Fibroblast of lung (primary cell): Measurements from ENCODE around the gene TMEM40. TPM values are rescaled to one million over a fixed set of nuclear protein-coding genes. Genes with fewer than 3 reads are reported as not detected.

Source experiments
- DNase-seq, 2 donors: peaks; one replicate each; pipeline versions ENCODE4 v3.0.0 to v3.0.0-alpha.2; 2010; ENCODE audit warnings: low read depth in 2 of 2
- H2AFZ ChIP-seq: 2 replicates; pipeline ENCODE4 v1.5.1; 2012; ENCODE audit warnings: low read length, control low read depth, inconsistent platforms
- H3K27ac ChIP-seq: 2 replicates; pipeline ENCODE4 v1.5.1; 2011; ENCODE audit warnings: low read length, control low read depth; ENCODE audit not compliant: insufficient read depth
- H3K27me3 ChIP-seq: 2 replicates; pipeline ENCODE4 v1.5.1; 2011; ENCODE audit warnings: mild to moderate bottlenecking, low read length; ENCODE audit not compliant: control insufficient read depth, insufficient read depth
- H3K36me3 ChIP-seq: 2 replicates; pipeline ENCODE4 v1.5.1; 2011; ENCODE audit warnings: low read length; ENCODE audit not compliant: control insufficient read depth, insufficient read depth
- H3K4me1 ChIP-seq: 2 replicates; pipeline ENCODE4 v1.5.1; 2011; ENCODE audit warnings: low read length; ENCODE audit not compliant: control insufficient read depth, insufficient read depth; ENCODE audit errors: extremely low read depth
- H3K4me2 ChIP-seq: 2 replicates; pipeline ENCODE4 v1.5.1; 2011; ENCODE audit warnings: low read length, control low read depth; ENCODE audit not compliant: insufficient read depth; ENCODE audit errors: extremely low read depth
- H3K4me3 ChIP-seq, 4 experiments: fragments of 200-600 bp in 1 of 4; sonication (generic) in 1 of 4; replicated peaks in 1 of 4; 2 replicates each; pipeline ENCODE4 v1.5.1; 2011 to 2016; ENCODE audit warnings: low read length in 4 of 4, low read depth in 3 of 4, mild to moderate bottlenecking in 3 of 4, control low read depth in 2 of 4, inconsistent platforms in 1 of 4, mixed read lengths in 1 of 4; ENCODE audit not compliant: insufficient read depth in 1 of 4; ENCODE audit errors: control extremely low read depth in 1 of 4
- H3K79me2 ChIP-seq: 2 replicates; pipeline ENCODE4 v1.5.1; 2012; ENCODE audit warnings: mild to moderate bottlenecking, low read length, inconsistent platforms; ENCODE audit not compliant: control insufficient read depth, insufficient read depth
- H3K9ac ChIP-seq: 2 replicates; pipeline ENCODE4 v1.5.1; 2011; ENCODE audit warnings: mild to moderate bottlenecking, low read length, control low read depth; ENCODE audit not compliant: insufficient read depth
- H3K9me3 ChIP-seq: 2 replicates; pipeline ENCODE4 v1.5.1; 2012; ENCODE audit warnings: low read depth, low read length; ENCODE audit not compliant: control insufficient read depth, insufficient read depth
- H4K20me1 ChIP-seq: 2 replicates; pipeline ENCODE4 v1.5.1; 2011; ENCODE audit warnings: low read length; ENCODE audit not compliant: control insufficient read depth, insufficient read depth; ENCODE audit errors: extremely low read depth
- EZH2 ChIP-seq: IDR thresholded peaks from 2 replicates; pipeline ENCODE4 v1.5.1; 2012; ENCODE audit warnings: low read length, control low read depth, mild to moderate bottlenecking; ENCODE audit errors: missing control alignments
- polyA plus RNA-seq, 2 donors: library from polyadenylated mRNA; depleted of rRNA in 1 of 2; stranded (reverse) in 1 of 2; unstranded in 1 of 2; fragments of >200 nt; gene quantifications; 2 replicates each; pipeline ENCODE4 v1.2.1, GENCODE V29; 2011 to 2012; ENCODE audit warnings: missing spikeins in 1 of 2
- total RNA-seq: library from RNA; depleted of rRNA; stranded (reverse); fragments of >200 nt; gene quantifications from 2 replicates; pipeline ENCODE4 v1.2.1, GENCODE V29; 2014
- TF ChIP-seq, protein P1 (sequence below), 2 donors: IDR thresholded peaks in 1 of 2; conservative IDR thresholded peaks in 1 of 2; 1 replicate in 1 of 2; 2 replicates in 1 of 2; pipeline ENCODE4 v1.5.1; 2011 to 2012; ENCODE audit warnings: low read length in 2 of 2, control low read depth in 1 of 2, inconsistent platforms in 1 of 2, low read depth in 1 of 2, mild to moderate bottlenecking in 1 of 2

The TMEM40 gene
- total and polyA plus RNA-seq, 2 donors (not counting 1 experiment from before 2014, with no cell fraction given), result under 0.01 to 0.33 TPM

DNA sequence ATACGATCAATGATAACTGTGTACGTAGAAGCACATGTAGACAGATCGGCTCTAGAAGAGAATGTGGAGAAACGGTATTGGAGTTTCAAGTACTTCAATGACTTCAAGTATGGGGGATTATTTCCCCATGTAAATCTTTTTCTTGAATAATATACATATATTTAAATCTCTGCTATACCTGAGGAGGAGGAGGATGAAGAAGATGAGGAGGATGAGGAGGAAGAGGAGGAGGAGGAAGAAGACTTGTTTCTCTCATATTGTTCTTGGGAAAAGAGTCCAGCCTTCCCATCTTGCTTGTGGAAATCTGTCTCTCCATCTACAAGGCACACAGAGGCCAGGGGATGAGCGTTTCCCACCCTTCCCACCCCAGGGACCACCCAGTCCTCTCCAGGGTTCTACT, 10.6 kb downstream of the TMEM40 start:
- no peak overlapping the region for H3K4me2 ChIP-seq
- H2AFZ ChIP-seq, result no peak overlapping the region
- H3K27ac ChIP-seq, result no peak overlapping the region
- H3K4me3 ChIP-seq, result no peak overlapping the region
- H3K36me3 ChIP-seq, result no peaks in the 10 kb centered on the region
- peaks cover 6% of the 10 kb centered on the region for H3K27me3 ChIP-seq
- no peaks in the 10 kb centered on the region for H4K20me1 ChIP-seq
- peaks cover 12% of the 10 kb centered on the region for H3K4me1 ChIP-seq
- no peak overlapping the region for H3K9ac ChIP-seq
- no peaks in the 10 kb centered on the region for H3K9me3 ChIP-seq
- no peak for TF ChIP-seq EZH2
- TF ChIP-seq, protein P1, sequence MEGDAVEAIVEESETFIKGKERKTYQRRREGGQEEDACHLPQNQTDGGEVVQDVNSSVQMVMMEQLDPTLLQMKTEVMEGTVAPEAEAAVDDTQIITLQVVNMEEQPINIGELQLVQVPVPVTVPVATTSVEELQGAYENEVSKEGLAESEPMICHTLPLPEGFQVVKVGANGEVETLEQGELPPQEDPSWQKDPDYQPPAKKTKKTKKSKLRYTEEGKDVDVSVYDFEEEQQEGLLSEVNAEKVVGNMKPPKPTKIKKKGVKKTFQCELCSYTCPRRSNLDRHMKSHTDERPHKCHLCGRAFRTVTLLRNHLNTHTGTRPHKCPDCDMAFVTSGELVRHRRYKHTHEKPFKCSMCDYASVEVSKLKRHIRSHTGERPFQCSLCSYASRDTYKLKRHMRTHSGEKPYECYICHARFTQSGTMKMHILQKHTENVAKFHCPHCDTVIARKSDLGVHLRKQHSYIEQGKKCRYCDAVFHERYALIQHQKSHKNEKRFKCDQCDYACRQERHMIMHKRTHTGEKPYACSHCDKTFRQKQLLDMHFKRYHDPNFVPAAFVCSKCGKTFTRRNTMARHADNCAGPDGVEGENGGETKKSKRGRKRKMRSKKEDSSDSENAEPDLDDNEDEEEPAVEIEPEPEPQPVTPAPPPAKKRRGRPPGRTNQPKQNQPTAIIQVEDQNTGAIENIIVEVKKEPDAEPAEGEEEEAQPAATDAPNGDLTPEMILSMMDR (conservative IDR thresholded peaks at IDR 0.05 in 1 of 2, IDR thresholded peaks at IDR 0.05 in 1 of 2; ENCODE audit: low read depth in 1 of 2, low read length in 2 of 2), result no peak
- H3K79me2 ChIP-seq, result no peaks in the 10 kb centered on the region
- DNase-seq, result no peak

DNA sequence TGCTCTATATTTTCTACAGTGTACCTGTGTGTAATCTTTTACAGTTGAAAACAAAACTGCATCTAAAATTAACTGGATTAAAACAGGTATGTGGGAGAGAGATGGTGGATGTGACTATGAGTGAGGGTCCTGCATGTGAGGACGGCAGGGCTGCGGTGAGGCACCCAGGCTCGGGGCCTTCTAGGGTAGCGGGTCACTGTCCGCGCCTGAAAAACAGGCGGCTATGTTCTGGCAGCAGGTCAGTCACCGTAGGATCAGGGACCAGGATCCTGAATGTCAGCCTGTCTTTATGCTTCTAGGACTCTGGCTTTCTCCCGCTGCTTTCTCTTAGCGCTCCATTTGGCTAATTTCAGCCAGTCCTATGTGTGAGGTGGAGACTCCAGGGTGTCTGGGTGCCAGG, 12.6 kb downstream of the TMEM40 start:
- no peak for DNase-seq
- Histone ChIP-seq H3K9ac (no peak overlapping the region), H3K36me3 (no peaks in the 10 kb centered on the region), H3K27ac (no peak overlapping the region), H4K20me1 (no peaks in the 10 kb centered on the region), H3K27me3 (peaks cover 6% of the 10 kb centered on the region), H3K79me2 (no peaks in the 10 kb centered on the region), H2AFZ (no peak overlapping the region), H3K9me3 (no peaks in the 10 kb centered on the region), H3K4me2 (no peak overlapping the region), H3K4me3 (no peak overlapping the region), H3K4me1 (peaks cover 12% of the 10 kb centered on the region)
- TF ChIP-seq EZH2, result no peak
- TF ChIP-seq, protein P1 (conservative IDR thresholded peaks at IDR 0.05 in 1 of 2, IDR thresholded peaks at IDR 0.05 in 1 of 2; ENCODE audit: low read depth in 1 of 2, low read length in 2 of 2), result no peak

DNA sequence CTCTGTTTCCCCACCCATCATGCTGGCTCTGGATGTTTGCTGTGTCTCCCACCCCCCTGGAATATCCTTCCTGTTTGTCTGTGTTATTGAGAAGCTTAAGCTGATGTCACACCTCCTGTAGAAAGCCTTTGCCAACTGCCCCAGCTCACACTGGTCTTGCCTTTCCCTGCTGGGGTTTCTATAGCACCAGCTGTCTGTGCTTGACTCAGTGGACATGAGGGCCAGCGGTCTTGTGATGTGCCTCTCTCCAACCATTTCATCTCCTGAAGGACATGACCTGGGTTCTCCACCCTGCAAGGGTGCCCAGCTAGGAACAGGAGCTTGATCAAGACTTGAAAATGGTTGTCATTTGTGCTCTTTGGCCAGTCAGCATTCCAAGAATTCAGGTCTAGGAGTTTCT, 14.7 kb downstream of the TMEM40 start:
- DNase-seq, result no peak
- no peaks in the 10 kb centered on the region for H3K36me3 ChIP-seq
- no peaks in the 10 kb centered on the region for H3K79me2 ChIP-seq
- TF ChIP-seq, protein P1 (conservative IDR thresholded peaks at IDR 0.05 in 1 of 2, IDR thresholded peaks at IDR 0.05 in 1 of 2; ENCODE audit: low read depth in 1 of 2, low read length in 2 of 2), result no peak
- TF ChIP-seq EZH2, result no peak
- H3K27me3 ChIP-seq, result peaks cover 10% of the 10 kb centered on the region
- H3K4me3 ChIP-seq, result no peak overlapping the region
- H3K9ac ChIP-seq, result no peak overlapping the region
- H2AFZ ChIP-seq, result no peak overlapping the region
- no peak overlapping the region for H3K27ac ChIP-seq
- no peaks in the 10 kb centered on the region for H4K20me1 ChIP-seq
- H3K9me3 ChIP-seq, result no peaks in the 10 kb centered on the region
- no peaks in the 10 kb centered on the region for H3K4me1 ChIP-seq
- H3K4me2 ChIP-seq, result no peak overlapping the region
